H1 (cell line): ENCODE results near the gene PWP1. TPM values are rescaled to one million over a fixed set of nuclear protein-coding genes. Genes with fewer than 3 reads are reported as not detected.

Source experiments
- CTCF ChIA-PET: fragments of 300-600 bp; sonication (Branson Sonifier 250); formaldehyde crosslinking; loops from one replicate; lab custom pipeline; 2021; ENCODE audit not compliant: partially characterized antibody; lab: Charles Lee
- POLR2A ChIA-PET: fragments of 300-600 bp; sonication (Branson Sonifier 250); formaldehyde crosslinking; loops from one replicate; lab custom pipeline; 2021; ENCODE audit warnings: inconsistent platforms; ENCODE audit not compliant: partially characterized antibody; lab: Charles Lee
- DNase-seq, 2 experiments: peaks; one replicate each; pipeline versions ENCODE4 v3.0.0 to v3.0.0-alpha.2; 2010 to 2022; ENCODE audit warnings: low spot score in 2 of 2, low read depth in 1 of 2, mixed read lengths in 1 of 2
- FAIRE-seq: peaks from 2 replicates; lab custom pipeline; 2011; peaks lifted over from hg19 to GRCh38; lab: Jason Lieb, UNC
- H2AFZ ChIP-seq: 2 replicates; pipeline ENCODE4 v1.8.1; 2012; ENCODE audit warnings: low read length, inconsistent platforms
- H2AK5ac ChIP-seq: 2 replicates; pipeline ENCODE4 v1.6.1; 2013; ENCODE audit warnings: low read depth, low read length
- H2BK120ac ChIP-seq: replicated peaks from 2 replicates; pipeline ENCODE3; 2013; ENCODE audit warnings: low read depth, low read length, inconsistent platforms
- H2BK12ac ChIP-seq: 2 replicates; pipeline ENCODE4 v1.6.1; 2013; ENCODE audit warnings: low read depth, low read length
- H2BK15ac ChIP-seq: 2 replicates; pipeline ENCODE4 v1.6.1; 2013; ENCODE audit warnings: low read length
- H2BK20ac ChIP-seq: 2 replicates; pipeline ENCODE4 v1.6.1; 2013; ENCODE audit warnings: low read length
- H2BK5ac ChIP-seq: 2 replicates; pipeline ENCODE4 v1.6.1; 2013; ENCODE audit warnings: low read depth, low read length
- H3K14ac ChIP-seq: 2 replicates; pipeline ENCODE4 v1.6.1; 2013; ENCODE audit warnings: inconsistent platforms; ENCODE audit not compliant: insufficient read length
- H3K18ac ChIP-seq: 2 replicates; pipeline ENCODE4 v1.6.1; 2013; ENCODE audit warnings: low read length; ENCODE audit errors: extremely low read depth
- H3K23ac ChIP-seq: 2 replicates; pipeline ENCODE4 v1.6.1; 2013; ENCODE audit warnings: inconsistent platforms; ENCODE audit not compliant: insufficient read length
- H3K23me2 ChIP-seq: 2 replicates; pipeline ENCODE4 v1.6.1; 2013; ENCODE audit warnings: low read depth, low read length
- H3K27ac ChIP-seq: 2 replicates; pipeline ENCODE4 v1.6.1; 2011; ENCODE audit warnings: low read depth, low read length, inconsistent platforms
- H3K27me3 ChIP-seq, 4 experiments: replicated peaks in 1 of 4; 1 replicate in 1 of 4; 2 replicates in 3 of 4; pipeline versions ENCODE4 v1.6.1 to v1.8.1; 2011 to 2013; ENCODE audit warnings: low read length in 3 of 4, mild to moderate bottlenecking in 3 of 4, inconsistent platforms in 2 of 4, mixed read lengths in 2 of 4, moderate library complexity in 1 of 4; ENCODE audit not compliant: control insufficient read depth in 3 of 4, insufficient read depth in 3 of 4; ENCODE audit errors: extremely low read depth in 1 of 4
- H3K36me3 ChIP-seq, 4 experiments: 2 replicates each; pipeline versions ENCODE4 v1.6.1 to v1.8.1; 2011 to 2013; ENCODE audit warnings: mild to moderate bottlenecking in 4 of 4, low read length in 3 of 4, moderate library complexity in 2 of 4, control low read depth in 1 of 4, inconsistent platforms in 1 of 4; ENCODE audit not compliant: insufficient read depth in 4 of 4, control insufficient read depth in 2 of 4
- H3K4ac ChIP-seq: replicated peaks from 2 replicates; pipeline ENCODE3; 2013; ENCODE audit warnings: low read length, low read depth, mixed read lengths, inconsistent platforms; ENCODE audit not compliant: insufficient read length
- H3K4me1 ChIP-seq, 4 experiments: replicated peaks in 1 of 4; 1 replicate in 1 of 4; 2 replicates in 3 of 4; pipeline versions ENCODE4 v1.6.1 to v1.8.1; 2011 to 2013; ENCODE audit warnings: low read length in 3 of 4, inconsistent platforms in 2 of 4, mixed read lengths in 1 of 4; ENCODE audit not compliant: insufficient read depth in 4 of 4, control insufficient read depth in 3 of 4
- H3K4me2 ChIP-seq, 2 experiments: 2 replicates each; pipeline versions ENCODE4 v1.6.1 to v1.8.1; 2011 to 2013; ENCODE audit warnings: low read depth in 2 of 2, low read length in 2 of 2, control low read depth in 1 of 2, inconsistent platforms in 1 of 2, mild to moderate bottlenecking in 1 of 2; ENCODE audit not compliant: insufficient read depth in 1 of 2
- H3K4me3 ChIP-seq, 4 experiments: fragments of 200-600, 300-600 bp in 1 of 4; sonication (generic), shearing (Covaris generic), sonication (Bioruptor Twin) in 1 of 4; 2 replicates each; pipeline versions ENCODE4 v1.5.1 to v1.8.1; 2011 to 2016; ENCODE audit warnings: low read length in 4 of 4, low read depth in 3 of 4, control low read depth in 2 of 4, inconsistent platforms in 2 of 4, mild to moderate bottlenecking in 2 of 4, mixed read lengths in 1 of 4, moderate library complexity in 1 of 4; ENCODE audit not compliant: insufficient read depth in 2 of 4; ENCODE audit errors: extremely low read depth in 1 of 4
- H3K56ac ChIP-seq: replicated peaks from 2 replicates; pipeline ENCODE3; 2013; ENCODE audit warnings: low read depth, mild to moderate bottlenecking, mixed read lengths, low read length, inconsistent platforms; ENCODE audit not compliant: insufficient read length
- H3K79me1 ChIP-seq: 2 replicates; pipeline ENCODE4 v1.6.1; 2013; ENCODE audit warnings: low read depth, low read length, control low read depth
- H3K79me2 ChIP-seq, 2 experiments: 2 replicates each; pipeline versions ENCODE4 v1.6.1 to v1.8.1; 2012 to 2013; ENCODE audit warnings: low read length in 2 of 2, mild to moderate bottlenecking in 2 of 2, inconsistent platforms in 1 of 2; ENCODE audit not compliant: insufficient read depth in 2 of 2, control insufficient read depth in 1 of 2
- H3K9ac ChIP-seq, 4 experiments: replicated peaks in 1 of 4; 1 replicate in 1 of 4; 2 replicates in 3 of 4; pipeline versions ENCODE4 v1.6.1 to v1.8.1; 2011 to 2013; ENCODE audit warnings: low read depth in 3 of 4, low read length in 3 of 4, control low read depth in 2 of 4, mild to moderate bottlenecking in 2 of 4, moderate library complexity in 2 of 4, inconsistent platforms in 1 of 4; ENCODE audit errors: extremely low read depth in 1 of 4
- H3K9me3 ChIP-seq, 2 experiments: 2 replicates each; pipeline versions ENCODE4 v1.6.1 to v1.8.1; 2012 to 2013; ENCODE audit warnings: mild to moderate bottlenecking in 2 of 2, moderate library complexity in 2 of 2, control low read depth in 1 of 2, inconsistent platforms in 1 of 2, low read depth in 1 of 2, low read length in 1 of 2, mixed read lengths in 1 of 2; ENCODE audit not compliant: insufficient read depth in 2 of 2
- H4K20me1 ChIP-seq, 2 experiments: replicated peaks in 1 of 2; 2 replicates each; pipeline versions ENCODE3 to v1.8.1; 2011 to 2013; ENCODE audit warnings: inconsistent platforms in 2 of 2, low read length in 2 of 2, mild to moderate bottlenecking in 1 of 2; ENCODE audit not compliant: insufficient read depth in 2 of 2, control insufficient read depth in 1 of 2
- H4K5ac ChIP-seq: 2 replicates; pipeline ENCODE4 v1.6.1; 2013; ENCODE audit warnings: low read length, low read depth, mixed read lengths, inconsistent platforms; ENCODE audit not compliant: insufficient read length
- H4K8ac ChIP-seq: 2 replicates; pipeline ENCODE4 v1.8.0; 2013; ENCODE audit warnings: mild to moderate bottlenecking, moderate library complexity, low read length, inconsistent platforms; ENCODE audit not compliant: insufficient read depth; ENCODE audit errors: extremely low read depth
- H4K91ac ChIP-seq: replicated peaks from 2 replicates; pipeline ENCODE3; 2013; ENCODE audit warnings: low read length, mixed read lengths, inconsistent platforms; ENCODE audit not compliant: insufficient read length
- CBX5 ChIP-seq: fragments of 300-800, 300-1000 bp; sonication (generic); IDR thresholded peaks from 2 replicates; pipeline ENCODE4 v1.7.1; 2016; ENCODE audit warnings: antibody characterized with exemption, low read length, low read depth
- GTF2F1 ChIP-seq: IDR thresholded peaks from 2 replicates; pipeline ENCODE4 v1.6.1; 2012; ENCODE audit warnings: low read depth, low read length, improper control_type of control experiment, borderline replicate concordance
- TAF1 ChIP-seq: IDR thresholded peaks from 2 replicates; pipeline ENCODE4 v1.6.1; 2011; ENCODE audit warnings: mild to moderate bottlenecking, low read depth, low read length
- WGBS, 2 experiments: shearing (Covaris generic) in 1 of 2; methylation state at CpG; one replicate each; pipeline versions ENCODE4 v1.1.6 to v1.1.7; 2013 to 2015; ENCODE audit warnings: low lambda C conversion rate in 2 of 2, mixed read lengths in 2 of 2, inconsistent platforms in 1 of 2, low coverage in 1 of 2, missing lambda C conversion rate in 1 of 2; ENCODE audit not compliant: insufficient replicate concordance in 2 of 2, insufficient coverage in 1 of 2, insufficient read length in 1 of 2; ENCODE audit errors: extremely low coverage in 1 of 2, missing lambda C conversion rate in 1 of 2; 5-methylcytosine and 5-hydroxymethylcytosine counted together
- polyA plus RNA-seq, 7 experiments: library from polyadenylated mRNA; depleted of rRNA in 3 of 7; stranded (reverse) in 5 of 7; unstranded in 2 of 7; fragments of >200 nt in 5 of 7; fragments of 200-250 nt in 2 of 7; gene quantifications; 1 replicate in 5 of 7; 2 replicates in 1 of 7; 4 replicates in 1 of 7; pipeline versions ENCODE4 v1.2.1 to v1.2.3, GENCODE V29; 2011 to 2013; ENCODE audit warnings: missing spikeins in 2 of 7, mixed read lengths in 2 of 7
- total RNA-seq: library from RNA; stranded (reverse); fragmentation: NEBNext Ultra II Directional; extraction: Animal tissue kit (Norgen Biotek cat#: 25700); gene quantifications from 2 replicates; pipeline ENCODE4 v1.2.1, GENCODE V29; 2021

The PWP1 gene
- total and polyA plus RNA-seq, 2 of the 8 experiments (the other 6 are each of a cell fraction or from before 2014, with no cell fraction given) = 57.8 to 78.5 TPM

DNA sequence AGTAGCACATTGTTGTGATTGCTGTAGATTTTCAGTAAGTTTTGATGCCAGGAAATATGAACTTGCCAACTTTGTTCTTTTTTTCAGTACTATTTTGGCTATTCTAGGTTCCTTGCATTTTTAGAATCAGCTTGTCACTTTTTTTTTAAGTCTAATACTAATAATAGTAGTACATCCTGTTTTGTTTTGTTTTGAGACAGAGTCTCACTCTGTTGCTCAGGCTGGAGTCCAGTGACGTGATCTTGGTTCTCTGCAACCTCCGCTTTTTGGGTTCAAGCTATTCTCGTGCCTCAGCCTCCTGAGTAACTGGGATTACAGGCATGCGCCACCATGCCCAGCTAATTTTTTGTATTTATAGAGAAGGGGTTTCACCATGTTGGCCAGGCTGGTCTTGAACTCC, 16.5 kb downstream of the PWP1 start:
- Histone ChIP-seq H3K4me2 (no peak overlapping the region), H4K91ac (no peak overlapping the region), H2AK5ac (no peak overlapping the region), H3K23me2 (no peaks in the 10 kb centered on the region), H2BK15ac (no peak overlapping the region), H4K20me1 (no peaks in the 10 kb centered on the region), H3K9me3 (0 out of 4 replicates have a peak, but pooled peaks cover 0 to 5% of the 10 kb centered on the region in 2 experiments), H2BK120ac (no peak overlapping the region), H3K4me3 (no peak overlapping the region), H3K14ac (no peak overlapping the region), H2BK12ac (no peak overlapping the region), H2AFZ (no peak overlapping the region), H3K27ac (no peak overlapping the region), H4K8ac (no peak overlapping the region), H3K36me3 (peaks cover 13 to 73% (median 58%) of the 10 kb centered on the region in 4 experiments), H3K79me2 (no peaks in the 10 kb centered on the region), H3K56ac (no peak overlapping the region), H3K9ac (no peak overlapping the region), H3K18ac (no peak overlapping the region), H3K27me3 (no peaks in the 10 kb centered on the region), H2BK20ac (no peak overlapping the region), H3K4ac (no peak overlapping the region), H3K79me1 (no peaks in the 10 kb centered on the region), H3K4me1 (no peaks in the 10 kb centered on the region), H2BK5ac (no peak overlapping the region), H4K5ac (no peak overlapping the region), H3K23ac (no peak overlapping the region)
- CTCF ChIA-PET = interaction anchor here (1.5 kb wide), 1 partner anchor 31 kb away, joined by 6 read pairs; no protein-coding TSS in a partner anchor
- WGBS, 2 experiments = 92% methylated on average over 4 of the region's 4 CpGs; no CpG with 5 or more reads in 1 of the 2 experiments
- DNase-seq = no peak
- POLR2A ChIA-PET = interaction anchor here (0.9 kb wide), 1 partner anchor 17 kb away, joined by 5 read pairs; the partner anchor contains the start of gene PWP1
- TF ChIP-seq TAF1 (no peak), GTF2F1 (no peak), CBX5 (no peak)
- FAIRE-seq = no peak
